HG02852 (cell line): ENCODE results near the gene PITRM1.

ENCODE experiments used
- ATAC-seq: cut with Tn5 transposase; IDR thresholded peaks from one replicate; pipeline ENCODE4 v1.9.1; 2021; ENCODE audit warnings: mild to moderate bottlenecking, moderate library complexity; ENCODE audit not compliant: unreplicated experiment

The PITRM1 gene

DNA sequence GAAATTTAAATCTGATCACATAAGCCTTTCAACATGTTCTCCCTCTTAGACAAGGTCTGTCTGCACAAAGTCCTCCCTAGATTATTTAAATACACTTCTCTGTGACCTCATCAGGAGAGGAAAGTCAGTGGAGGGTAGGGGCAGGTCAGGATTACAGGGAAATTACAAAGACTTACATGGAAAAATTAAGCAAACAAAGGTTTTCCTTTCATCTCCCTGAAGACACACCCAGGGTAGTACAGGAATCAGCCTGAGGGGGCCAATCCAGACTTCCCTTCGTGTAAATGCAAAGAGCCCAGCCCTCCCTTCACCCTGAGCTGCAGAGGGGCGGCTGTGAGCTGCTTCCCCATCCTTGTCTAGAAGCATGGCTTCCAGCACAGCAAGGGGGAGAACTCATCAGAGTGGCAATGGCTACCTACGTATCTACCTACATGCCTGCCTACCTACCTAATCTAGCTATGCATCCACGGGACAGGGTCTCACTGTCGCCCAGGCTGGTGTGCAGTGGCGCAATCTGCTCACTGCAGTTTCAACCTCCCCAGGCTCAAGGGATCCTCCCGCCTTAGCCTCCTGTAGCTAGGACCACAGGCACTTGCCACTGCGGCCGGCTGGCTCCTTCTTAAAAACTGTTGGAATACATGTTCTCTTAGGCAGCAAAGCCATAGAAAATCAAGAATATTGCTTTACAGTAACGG lies 33.2 kb downstream of the PITRM1 start:
- no peak for ATAC-seq

DNA sequence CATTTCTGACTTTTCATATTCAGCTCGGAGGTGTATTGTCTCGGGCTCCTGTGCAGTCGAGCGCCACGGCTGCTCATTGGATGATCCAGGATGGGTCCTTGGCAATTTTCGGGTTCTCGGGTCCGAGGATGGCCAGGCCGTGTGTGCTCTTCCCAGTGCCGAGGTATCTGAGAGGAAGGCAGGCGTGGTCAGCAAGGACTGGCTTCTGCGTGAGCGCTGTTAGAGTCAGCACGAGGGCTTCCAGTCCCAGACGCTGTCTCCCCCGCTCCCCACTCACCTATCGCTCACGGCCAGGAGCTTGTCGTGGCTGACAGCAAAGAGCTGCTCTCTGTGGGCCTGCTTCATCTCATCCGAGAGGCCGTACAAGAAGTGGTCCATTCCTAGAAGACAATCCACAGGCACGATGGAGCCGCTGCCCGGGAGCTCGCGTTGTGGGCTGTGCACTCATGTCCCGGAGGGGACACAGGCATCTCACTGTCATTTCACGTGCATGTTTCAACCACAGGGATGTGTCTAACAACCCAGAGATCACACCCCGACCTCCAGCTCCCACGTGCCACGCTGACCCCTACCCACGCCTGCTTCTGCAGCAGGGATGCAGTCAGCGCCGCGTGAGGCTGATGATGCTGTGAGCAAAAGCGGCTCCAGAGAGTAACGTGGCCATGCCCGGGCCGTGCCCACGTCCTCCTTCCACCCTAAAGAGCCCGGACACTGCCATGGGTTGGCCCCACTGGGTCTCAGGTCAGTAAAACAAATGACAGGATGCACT lies 34.4 kb downstream of the PITRM1 start:
- ATAC-seq: no peak

GRCh38 chr10:3136763-3137611 lies 35.6 kb downstream of the PITRM1 start:
- no peak for ATAC-seq

- no peak for ATAC-seq
Observed at GRCh38 chr10:3136336-3136735, 36.2 kb downstream of the PITRM1 start.

DNA sequence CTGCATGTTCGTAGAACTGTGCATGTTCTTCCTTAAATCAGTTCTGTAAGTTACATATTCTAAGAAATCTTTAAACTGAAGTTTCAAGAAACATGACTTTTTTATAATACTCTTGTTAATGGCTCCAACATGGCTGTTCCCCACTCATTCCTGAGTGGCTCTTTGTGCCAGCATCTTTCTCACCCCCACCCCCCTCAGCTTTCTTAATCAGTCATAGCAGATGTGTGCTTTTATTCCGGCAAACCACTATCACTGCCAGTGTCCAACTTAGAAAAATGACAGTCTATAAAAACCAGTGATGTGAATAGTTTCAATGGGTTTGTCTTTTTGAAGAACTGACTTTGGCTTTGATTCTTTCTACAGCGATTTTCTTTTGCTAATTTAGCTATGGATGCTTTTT lies 37.6 kb downstream of the PITRM1 start:
- no peak for ATAC-seq

DNA sequence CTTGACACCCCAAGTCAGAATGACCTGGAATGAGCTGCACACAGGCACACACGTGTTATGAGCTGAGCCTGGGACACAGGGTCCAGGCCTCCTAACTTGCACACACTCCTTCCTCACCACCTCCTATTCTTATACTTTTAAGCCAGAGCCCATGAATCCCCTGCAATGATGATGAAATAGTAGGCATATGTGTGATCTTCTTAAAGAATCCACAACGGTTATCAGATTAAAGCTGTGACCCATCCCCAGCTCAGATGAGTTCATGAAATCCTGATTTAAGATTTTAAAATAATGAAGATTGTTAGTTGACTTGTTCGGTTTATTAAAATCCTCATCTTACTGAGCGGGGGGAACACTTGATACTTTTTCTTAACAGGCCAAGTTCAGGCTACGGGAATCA lies 38.6 kb downstream of the PITRM1 start:
- no peak for ATAC-seq

- no peak for ATAC-seq
Observed at GRCh38 chr10:3132036-3133025, 40.3 kb downstream of the PITRM1 start.

DNA sequence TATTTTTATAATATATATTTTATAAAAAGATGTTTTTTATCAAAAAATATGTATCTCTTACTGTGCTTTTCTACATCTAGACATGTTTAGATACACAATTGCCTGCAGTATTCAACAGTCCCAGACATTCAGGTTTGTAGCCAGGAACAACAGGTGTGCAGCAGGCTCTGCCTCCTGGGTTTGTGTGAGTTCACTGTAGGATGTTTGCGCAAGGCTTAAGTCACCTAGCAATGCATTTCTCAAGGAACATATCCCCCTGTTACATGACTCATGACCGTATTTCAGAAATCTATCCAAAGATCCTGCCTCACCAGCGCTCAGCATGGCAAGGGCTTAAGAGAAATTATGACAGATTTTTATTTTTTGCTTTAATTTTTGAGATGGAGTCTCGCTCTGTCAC lies 41.5 kb downstream of the PITRM1 start:
- ATAC-seq: no peak

GRCh38 chr10:3129581-3130340 lies 42.8 kb downstream of the PITRM1 start:
- ATAC-seq: no peak

- no peak for ATAC-seq
Observed at GRCh38 chr10:3128379-3129130, 44.0 kb downstream of the PITRM1 start.

DNA sequence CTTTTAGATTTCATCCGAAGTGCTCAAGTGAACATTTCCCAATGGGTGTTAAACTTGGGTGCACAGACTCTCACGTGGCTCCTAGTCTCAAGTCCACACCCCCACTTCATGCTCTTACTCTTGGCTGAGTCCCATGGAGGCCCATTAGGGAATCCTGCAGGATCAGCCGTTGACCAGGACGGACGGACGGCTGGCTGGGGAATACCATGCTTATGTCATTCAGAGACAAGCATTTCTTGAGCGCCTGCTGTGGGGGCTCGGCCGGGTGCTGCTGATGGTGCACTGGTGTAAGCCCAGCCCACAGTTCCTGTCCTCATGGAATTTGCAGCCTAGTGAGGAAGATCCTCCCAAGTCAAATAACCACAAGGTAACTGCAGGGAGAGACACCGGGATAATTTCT lies 44.7 kb downstream of the PITRM1 start:
- no peak for ATAC-seq

- no peak for ATAC-seq
Observed at GRCh38 chr10:3126741-3127346, 45.7 kb downstream of the PITRM1 start.

DNA sequence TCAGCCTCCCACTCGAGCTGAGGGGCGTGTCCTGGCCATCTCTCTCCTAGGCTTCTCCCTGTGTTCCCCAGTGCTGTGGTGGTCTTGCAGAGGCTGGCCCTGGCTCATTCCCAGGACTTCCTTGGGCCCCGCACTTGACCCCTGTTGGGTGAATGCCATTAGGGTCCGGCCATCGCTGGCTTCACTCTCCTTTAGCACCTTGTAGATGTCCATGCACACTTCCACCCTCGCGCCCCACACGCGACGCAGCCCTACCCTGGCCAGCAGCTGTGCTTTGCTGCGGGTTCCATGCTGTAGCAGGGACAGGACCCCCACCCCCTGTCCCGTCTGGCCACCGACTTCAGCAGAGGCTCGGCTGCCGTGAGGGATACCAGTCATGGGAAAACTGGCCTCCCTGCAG lies 46.3 kb downstream of the PITRM1 start:
- ATAC-seq: no peak

- no peak for ATAC-seq
Observed at GRCh38 chr10:3125527-3126170, 46.9 kb downstream of the PITRM1 start.

DNA sequence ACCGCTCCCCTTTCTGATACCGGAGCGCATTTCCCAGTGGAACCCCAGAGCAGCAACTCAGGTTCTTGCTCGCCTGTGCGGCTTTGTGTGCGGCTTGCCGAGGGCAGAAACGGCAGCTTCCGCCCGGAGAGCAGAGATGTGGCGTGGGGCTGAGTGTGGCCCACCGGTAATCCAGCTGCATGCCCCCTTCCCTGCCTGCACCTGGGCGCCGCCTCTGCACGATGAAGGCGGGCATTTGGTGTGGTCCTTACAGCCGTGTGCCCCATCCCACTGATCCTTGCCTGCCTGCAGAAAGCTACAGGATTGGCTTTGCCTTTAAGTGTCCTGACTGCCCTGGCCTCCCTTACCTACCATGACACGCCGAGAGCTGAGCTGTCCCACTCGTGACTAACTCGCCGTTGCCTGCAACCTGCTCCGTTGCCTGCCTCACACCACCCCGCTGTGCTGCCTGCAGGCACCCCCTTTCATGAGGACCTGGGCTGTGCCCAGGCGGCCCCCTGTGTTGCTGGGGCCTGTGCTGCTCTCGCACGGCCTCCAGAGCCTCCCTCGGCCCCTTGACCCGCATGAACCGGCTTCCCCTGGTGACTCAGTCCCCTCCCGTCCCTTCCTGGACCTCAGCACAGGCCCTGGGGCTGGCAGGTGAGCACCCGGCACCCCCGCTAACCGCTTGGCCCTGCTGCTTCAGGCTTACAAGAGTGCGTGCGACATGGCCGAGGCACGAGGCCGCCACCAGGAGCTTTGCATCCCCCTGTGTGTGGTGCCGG lies 48.0 kb downstream of the PITRM1 start:
- ATAC-seq: no peak

DNA sequence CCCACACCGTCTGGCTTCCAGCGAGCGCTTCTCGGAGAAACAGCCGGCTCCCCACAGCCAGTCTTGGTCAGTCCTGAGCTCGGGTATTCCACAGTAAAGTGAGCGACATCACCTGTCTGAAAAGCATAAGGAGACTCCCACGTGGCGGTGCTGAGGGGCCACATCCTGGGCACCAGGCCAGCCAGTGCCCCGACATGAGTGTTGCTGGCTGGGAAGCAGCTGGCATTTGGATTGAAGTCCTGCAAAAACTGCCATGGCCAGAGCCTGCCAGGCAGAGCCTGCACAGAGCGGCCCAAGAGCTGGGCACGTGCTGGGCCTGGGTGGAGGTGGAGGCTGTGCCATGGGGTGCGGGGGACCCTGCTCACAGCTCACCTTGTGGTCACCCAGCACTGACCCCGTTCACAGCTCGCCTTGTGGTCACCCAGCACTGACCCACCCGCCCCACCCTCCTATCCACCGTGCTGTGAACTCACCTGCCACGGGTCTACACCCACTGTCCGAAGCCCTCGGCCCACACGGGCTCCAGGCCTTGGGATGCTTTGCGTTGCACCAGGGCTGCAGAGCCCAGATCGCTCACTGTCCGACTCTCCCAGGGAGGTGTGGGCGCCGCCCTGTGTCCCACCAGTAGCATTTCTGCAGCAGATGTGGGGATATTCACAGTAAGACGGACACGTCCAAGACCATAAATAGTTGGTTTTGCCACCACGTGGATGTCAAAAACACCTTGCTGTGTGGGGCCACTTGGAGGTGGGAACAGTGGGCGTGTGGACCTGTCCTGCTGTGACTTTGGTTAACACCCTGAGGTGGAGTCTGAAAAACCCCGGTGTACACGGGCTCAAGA lies 48.8 kb downstream of the PITRM1 start:
- ATAC-seq: no peak
